Endothelial cell of umbilical vein (primary cell): ENCODE results near the gene NTRK2. TPM values are rescaled to one million over a fixed set of nuclear protein-coding genes. Genes with fewer than 3 reads are reported as not detected.

ENCODE experiments used
- BruUV-seq: library from RNA; stranded (reverse); fragments of 400-500 nt; replicated peaks from 2 replicates; lab custom pipeline; 2021; lab: Mats Ljungman, UMichigan
- CTCF ChIA-PET: fragments of 300-600, 350-600 bp; sonication (Branson Sonifier 250); formaldehyde crosslinking; loops from one replicate; lab custom pipeline; 2021; ENCODE audit warnings: antibody characterized with exemption, inconsistent platforms; lab: Charles Lee
- POLR2A ChIA-PET: fragments of 300-600, 350-600 bp; sonication (Branson Sonifier 250); formaldehyde crosslinking; loops from one replicate; lab custom pipeline; 2021; ENCODE audit warnings: antibody characterized with exemption, inconsistent platforms; lab: Charles Lee
- DNase-seq: peaks from one replicate; pipeline ENCODE4 v3.0.0-alpha.2; 2011; ENCODE audit warnings: low read depth, low spot score
- FAIRE-seq: peaks from 2 replicates; lab custom pipeline; 2011; peaks lifted over from hg19 to GRCh38; lab: Jason Lieb, UNC
- H2AFZ ChIP-seq: 2 replicates; pipeline ENCODE4 v1.6.0; 2012; ENCODE audit warnings: low read depth, low read length, control low read depth, inconsistent platforms
- H3K27ac ChIP-seq: 2 replicates; pipeline ENCODE4 v1.5.1; 2011; ENCODE audit warnings: low read depth, mild to moderate bottlenecking, control low read depth, low read length, moderate library complexity; ENCODE audit not compliant: insufficient read depth
- H3K27me3 ChIP-seq, 2 experiments: 2 replicates each; pipeline versions ENCODE4 v1.6.0 to v1.6.1; 2011; ENCODE audit warnings: low read length in 2 of 2, mixed read lengths in 1 of 2; ENCODE audit not compliant: control insufficient read depth in 2 of 2, insufficient read depth in 2 of 2
- H3K36me3 ChIP-seq, 2 experiments: 2 replicates in 1 of 2; 3 replicates in 1 of 2; pipeline ENCODE4 v1.5.1; 2011; ENCODE audit warnings: low read length in 2 of 2, mild to moderate bottlenecking in 1 of 2, moderate library complexity in 1 of 2; ENCODE audit not compliant: control insufficient read depth in 2 of 2, insufficient read depth in 2 of 2; ENCODE audit errors: extremely low read depth in 1 of 2
- H3K4me1 ChIP-seq: 3 replicates; pipeline ENCODE4 v1.5.1; 2011; ENCODE audit warnings: mild to moderate bottlenecking, low read length; ENCODE audit not compliant: control insufficient read depth, insufficient read depth; ENCODE audit errors: extremely low read depth
- H3K4me2 ChIP-seq: 2 replicates; pipeline ENCODE4 v1.6.1; 2011; ENCODE audit warnings: low read length, control low read depth, mixed read lengths; ENCODE audit not compliant: insufficient read depth
- H3K4me3 ChIP-seq, 3 experiments: fragments of 200-600 bp in 1 of 3; sonication (generic), shearing (Covaris generic) in 1 of 3; replicated peaks in 1 of 3; 2 replicates each; pipeline ENCODE4 v1.5.1; 2011 to 2016; ENCODE audit warnings: control low read depth in 3 of 3, low read length in 3 of 3, mild to moderate bottlenecking in 2 of 3, inconsistent platforms in 1 of 3, low read depth in 1 of 3, moderate library complexity in 1 of 3; ENCODE audit not compliant: insufficient read depth in 1 of 3
- H3K79me2 ChIP-seq: 2 replicates; pipeline ENCODE4 v1.6.0; 2012; ENCODE audit warnings: low read length, inconsistent platforms; ENCODE audit not compliant: control insufficient read depth, insufficient read depth
- H3K9ac ChIP-seq: replicated peaks from 2 replicates; pipeline ENCODE3; 2011; ENCODE audit warnings: low read length, control low read depth; ENCODE audit not compliant: insufficient read depth; ENCODE audit errors: extremely low read depth
- H3K9me1 ChIP-seq: replicated peaks from 3 replicates; pipeline ENCODE4 v1.6.0; 2011; ENCODE audit warnings: mild to moderate bottlenecking, low read length; ENCODE audit not compliant: control insufficient read depth, insufficient read depth; ENCODE audit errors: extremely low read depth
- H3K9me3 ChIP-seq: replicated peaks from 2 replicates; pipeline ENCODE4 v1.5.1; 2012; ENCODE audit warnings: low read length, inconsistent platforms; ENCODE audit not compliant: control insufficient read depth, insufficient read depth
- H4K20me1 ChIP-seq: replicated peaks from 2 replicates; pipeline ENCODE3; 2011; ENCODE audit warnings: mild to moderate bottlenecking, low read length; ENCODE audit not compliant: control insufficient read depth, insufficient read depth; ENCODE audit errors: extremely low read depth
- CTCF ChIP-seq, 2 donors: IDR thresholded peaks; 1 replicate in 1 of 2; 2 replicates in 1 of 2; pipeline ENCODE4 v1.5.1; 2011; ENCODE audit warnings: low read length in 2 of 2, mild to moderate bottlenecking in 2 of 2, moderate library complexity in 2 of 2, control low read depth in 1 of 2, inconsistent platforms in 1 of 2, low read depth in 1 of 2; ENCODE audit not compliant: insufficient read depth in 1 of 2; ENCODE audit errors: extremely low read depth in 1 of 2
- EZH2 ChIP-seq: IDR thresholded peaks from 2 replicates; pipeline ENCODE4 v1.6.1; 2012; ENCODE audit warnings: borderline replicate concordance, low read depth, mild to moderate bottlenecking, moderate library complexity, low read length, inconsistent platforms; ENCODE audit not compliant: severe bottlenecking
- FOS ChIP-seq: IDR thresholded peaks from 2 replicates; pipeline ENCODE4 v1.6.1; 2011; ENCODE audit warnings: mild to moderate bottlenecking, low read length, moderate library complexity, borderline replicate concordance; ENCODE audit not compliant: insufficient read depth
- GATA2 ChIP-seq: IDR thresholded peaks from 2 replicates; pipeline ENCODE4 v1.7.0; 2011; ENCODE audit warnings: low read depth, mild to moderate bottlenecking, moderate library complexity, mixed read lengths, low read length; ENCODE audit not compliant: insufficient read length, insufficient read depth
- JUN ChIP-seq: IDR thresholded peaks from 2 replicates; pipeline ENCODE4 v1.6.1; 2011; ENCODE audit warnings: borderline replicate concordance, low read depth; ENCODE audit not compliant: insufficient read length, insufficient read depth
- MAX ChIP-seq: IDR thresholded peaks from 2 replicates; pipeline ENCODE4 v1.6.1; 2011; ENCODE audit not compliant: insufficient read depth, insufficient read length
- MYC ChIP-seq: IDR thresholded peaks from one replicate; pipeline ENCODE4 v1.6.1; 2011; ENCODE audit warnings: mild to moderate bottlenecking, low read depth, low read length
- POLR2A ChIP-seq: IDR thresholded peaks from 2 replicates; pipeline ENCODE4 v1.6.1; 2012; ENCODE audit warnings: low read depth, mild to moderate bottlenecking, control low read depth, low read length
- POLR2AphosphoS5 ChIP-seq: IDR thresholded peaks from 2 replicates; pipeline ENCODE4 v1.6.1; 2012; ENCODE audit warnings: low read depth, mild to moderate bottlenecking, control low read depth, low read length, moderate library complexity; ENCODE audit not compliant: insufficient read depth
- dilution Hi-C: fragments of 300-500 bp; cut with MboI; formaldehyde crosslinking; loops from one replicate; pipeline ENCODE4 v1.15.0; 2019; ENCODE audit warnings: low sequenced_read_pairs; ENCODE audit not compliant: extremely low pct_ligation_motif_present
- intact Hi-C: fragments of 100-400 bp; cut with micrococcal nuclease; formaldehyde crosslinking; loops from one replicate; pipeline ENCODE4 v1.10.0; 2022
- polyA plus RNA-seq, 4 experiments: library from polyadenylated mRNA; depleted of rRNA in 3 of 4; stranded (reverse) in 3 of 4; unstranded in 1 of 4; fragments of >200 nt; gene quantifications; 2 replicates each; pipeline versions ENCODE4 v1.2.1 to v1.2.3, GENCODE V29; 2011 to 2012; ENCODE audit warnings: missing spikeins in 1 of 4
- total RNA-seq: library from RNA; stranded (reverse); gene quantifications from 2 replicates; pipeline ENCODE4 v1.2.3, GENCODE V29; 2021

The NTRK2 gene
- total and polyA plus RNA-seq, 2 donors (not counting 3 experiments of a cell fraction or from before 2014, with no cell fraction given) = 0.01 to 0.13 TPM

- H3K4me1 ChIP-seq = peaks cover 2% of the 10 kb centered on the region
- DNase-seq = no peak
- no peak overlapping the region for H3K27ac ChIP-seq
- dilution Hi-C loops = no loop called here
- H3K9me1 ChIP-seq = no peaks in the 10 kb centered on the region
- no peak overlapping the region for H2AFZ ChIP-seq
- no peaks in the 10 kb centered on the region for H3K79me2 ChIP-seq
- no peaks in the 10 kb centered on the region for H3K27me3 ChIP-seq
- no peaks in the 10 kb centered on the region for H4K20me1 ChIP-seq
- no peak overlapping the region for H3K9ac ChIP-seq
- no peak overlapping the region for H3K4me3 ChIP-seq
- POLR2A ChIA-PET = no interaction called here
- no peaks in the 10 kb centered on the region for H3K9me3 ChIP-seq
- no peaks in the 10 kb centered on the region for H3K36me3 ChIP-seq
- no peak overlapping the region for H3K4me2 ChIP-seq
- CTCF ChIA-PET = no interaction called here
- intact Hi-C loops = no loop called here
- TF ChIP-seq POLR2A = no peak
- no peak for TF ChIP-seq MAX
- no peak for TF ChIP-seq CTCF (IDR thresholded peaks at IDR 0.05; ENCODE audit: extremely low read depth in 1 of 2, insufficient read depth in 1 of 2, low read depth in 1 of 2, low read length in 2 of 2)
- no peak for TF ChIP-seq GATA2
- no peak for TF ChIP-seq FOS
- TF ChIP-seq EZH2 = no peak
- no peak for TF ChIP-seq POLR2AphosphoS5
- no peak for TF ChIP-seq JUN
- TF ChIP-seq MYC = no peak
- BruUV-seq = no TSS peak
- FAIRE-seq = no peak
Measured at GRCh38 chr9:84811072-84811750, 141.7 kb downstream of the NTRK2 start.
